HFF-Myc (cell line): ENCODE data around the gene SLC25A1.

Experiments used
- DNase-seq: peaks from one replicate; pipeline ENCODE4 v3.0.0-alpha.2; 2011; ENCODE audit warnings: low read depth; ENCODE audit errors: extremely low read depth
- H3K4me3 ChIP-seq: replicated peaks from 2 replicates; pipeline ENCODE4 v1.5.1; 2011; ENCODE audit warnings: low read depth, mild to moderate bottlenecking, control low read depth, low read length
- CTCF ChIP-seq: IDR thresholded peaks from 2 replicates; pipeline ENCODE4 v1.5.1; 2012; ENCODE audit warnings: mild to moderate bottlenecking, low read depth, low read length, control low read depth; ENCODE audit errors: missing control alignments

Gene SLC25A1

DNA sequence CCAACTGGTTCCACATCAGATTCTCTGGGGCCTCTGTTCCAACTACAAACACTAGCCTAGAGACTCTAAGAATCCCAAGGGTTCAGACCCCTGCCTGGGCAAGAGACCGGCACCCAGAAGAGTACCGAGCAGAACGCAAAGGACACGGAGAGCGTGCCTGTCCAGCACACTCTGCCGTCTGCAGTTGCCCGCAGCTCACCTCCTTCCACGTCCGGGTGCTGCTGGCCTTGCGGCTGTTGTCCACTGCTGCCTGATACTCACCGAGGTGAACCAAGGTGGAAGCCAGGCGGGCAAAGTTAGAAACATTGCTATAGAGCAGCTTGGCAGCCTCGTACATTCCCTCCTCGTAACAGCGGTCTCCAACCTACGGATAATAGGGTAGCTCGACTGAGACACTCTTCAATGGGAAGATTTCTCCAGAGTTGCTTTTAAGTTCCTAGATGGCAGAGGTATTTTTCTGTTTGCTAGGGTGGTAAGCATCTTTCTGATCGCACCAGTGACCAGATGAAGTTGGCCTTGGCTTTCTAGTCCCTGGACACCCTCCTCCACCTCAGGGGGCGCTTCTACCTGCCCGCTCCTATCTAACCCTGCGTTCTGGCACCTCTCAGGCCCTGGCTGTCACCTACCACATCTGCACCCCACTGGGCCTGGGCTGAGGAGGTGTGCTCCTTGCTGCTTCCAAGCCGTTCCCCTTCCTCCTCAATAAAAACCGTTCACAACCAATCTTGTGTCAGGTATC is 22.8 kb upstream of the SLC25A1 start:
- no peak for DNase-seq
- TF ChIP-seq CTCF: no peak
- no peak overlapping the region for H3K4me3 ChIP-seq

GRCh38 chr22:19199479-19199878 is 20.9 kb upstream of the SLC25A1 start:
- no peak for TF ChIP-seq CTCF
- no peak overlapping the region for H3K4me3 ChIP-seq
- no peak for DNase-seq

- no peak overlapping the region for H3K4me3 ChIP-seq
- no peak for DNase-seq
- TF ChIP-seq CTCF: no peak
These were observed 19.7 kb upstream of the SLC25A1 start for GRCh38 chr22:19197997-19198865.

DNA sequence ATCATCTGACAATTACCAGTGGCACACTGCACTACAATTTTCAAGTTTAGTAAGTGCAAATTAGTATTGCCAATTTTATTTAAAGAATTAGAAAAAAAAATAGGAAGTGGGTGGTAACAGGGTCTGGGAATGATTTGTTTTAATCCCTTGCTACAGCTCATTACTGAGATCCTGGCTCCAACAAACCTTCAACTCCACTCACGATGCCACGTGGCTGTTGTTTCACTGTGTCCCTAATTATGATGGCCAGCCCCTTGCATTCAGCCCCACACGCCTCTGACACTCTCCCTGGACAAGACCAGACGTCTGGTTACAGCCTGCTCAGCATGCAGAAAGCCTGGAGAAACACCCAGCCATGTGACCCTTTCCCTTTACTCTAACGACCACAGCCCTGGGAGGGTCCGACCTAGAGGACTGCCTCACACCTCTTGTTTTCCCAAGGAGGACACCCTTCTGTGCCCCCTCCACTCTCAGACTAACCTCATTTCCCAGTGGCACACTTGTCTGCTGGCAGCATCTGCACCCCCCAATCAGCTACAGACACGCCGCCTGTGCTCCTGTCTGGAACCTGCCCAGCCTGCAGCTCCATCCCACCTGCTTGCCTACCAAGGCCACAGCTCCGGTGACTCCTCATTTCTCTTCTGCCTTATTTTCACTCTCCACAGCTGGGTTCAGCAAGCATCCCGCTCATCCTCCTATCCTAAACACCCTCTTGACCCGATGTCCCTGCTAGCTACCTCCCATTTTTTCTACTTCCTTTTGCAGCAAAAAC is 18.5 kb upstream of the SLC25A1 start:
- no peak for DNase-seq
- H3K4me3 ChIP-seq: no peak overlapping the region
- TF ChIP-seq CTCF: no peak

GRCh38 chr22:19195796-19196731 is 17.5 kb upstream of the SLC25A1 start:
- no peak for DNase-seq

More at GRCh38 chr22:19195796-19196731, 17.5 kb upstream of the SLC25A1 start:
- TF ChIP-seq CTCF: no peak
- no peak overlapping the region for H3K4me3 ChIP-seq
